GM12878 (cell line): Measurements from ENCODE around the gene SYK. TPM values are rescaled to one million over a fixed set of nuclear protein-coding genes. Genes with fewer than 3 reads are reported as not detected.
A peak's percentile ranks its signal among the peaks of the same experiment; 100 is the strongest.

Experiments
- ATAC-seq: fragments of 200-7000 bp; cut with Tn5 transposase; 3 replicates; pipeline ENCODE4 v1.9.1; 2020; ENCODE audit warnings: mild to moderate bottlenecking, moderate library complexity
- BruUV-seq: library from RNA; stranded (reverse); fragments of 400-500 nt; replicated peaks from 2 replicates; lab custom pipeline; 2021; lab: Mats Ljungman, UMichigan
- CTCF ChIA-PET: fragments of 300-600 bp; sonication (Branson Sonifier 250); formaldehyde crosslinking; extraction: SDS; loops from one replicate; lab custom pipeline; 2021; ENCODE audit warnings: inconsistent platforms; lab: Yijun Ruan, JAX
- POLR2A ChIA-PET: fragments of 350-600 bp; formaldehyde crosslinking; extraction: SDS; loops from one replicate; lab custom pipeline; 2021; ENCODE audit warnings: inconsistent platforms; lab: Charles Lee
- RAD21 ChIA-PET: fragments of 300-600 bp; sonication (Branson Sonifier 250); formaldehyde crosslinking; loops from one replicate; lab custom pipeline; 2023; ENCODE audit warnings: antibody characterized with exemption; ENCODE audit not compliant: unreplicated experiment; lab: Charles Lee
- SMC1A ChIA-PET: fragments of 300-600 bp; sonication (Branson Sonifier 250); formaldehyde crosslinking; loops from one replicate; lab custom pipeline; 2023; ENCODE audit not compliant: unreplicated experiment, uncharacterized antibody; lab: Charles Lee
- DNase-seq: peaks from one replicate; pipeline ENCODE4 v3.0.0-alpha.2; 2011; ENCODE audit warnings: low read depth, low spot score
- FAIRE-seq: peaks from 3 replicates; lab custom pipeline; 2011; peaks lifted over from hg19 to GRCh38; lab: Jason Lieb, UNC
- H2AFZ ChIP-seq: 2 replicates; pipeline ENCODE4 v1.6.0; 2011; ENCODE audit warnings: low read depth, low read length, control low read depth; ENCODE audit not compliant: control insufficient read depth
- H3K27ac ChIP-seq: 2 replicates; pipeline ENCODE4 v1.5.1; 2011; ENCODE audit warnings: control low read depth; ENCODE audit not compliant: control insufficient read depth, insufficient read depth
- H3K27me3 ChIP-seq, 2 experiments: replicated peaks in 1 of 2; 2 replicates each; pipeline versions ENCODE4 v1.6.0 to v1.6.1; 2011; ENCODE audit warnings: low read length in 1 of 2; ENCODE audit not compliant: control insufficient read depth in 2 of 2, insufficient read depth in 2 of 2
- H3K36me3 ChIP-seq, 2 experiments: 2 replicates each; pipeline ENCODE4 v1.5.1; 2011; ENCODE audit warnings: low read length in 1 of 2; ENCODE audit not compliant: control insufficient read depth in 2 of 2, insufficient read depth in 2 of 2
- H3K4me1 ChIP-seq: 2 replicates; pipeline ENCODE4 v1.6.1; 2011; ENCODE audit warnings: mild to moderate bottlenecking, low read length, moderate library complexity, mixed read lengths; ENCODE audit not compliant: control insufficient read depth, insufficient read depth
- H3K4me2 ChIP-seq: 2 replicates; pipeline ENCODE4 v1.6.0; 2011; ENCODE audit warnings: control low read depth; ENCODE audit not compliant: control insufficient read depth, insufficient read depth
- H3K4me3 ChIP-seq: fragments of 200-600 bp; sonication (generic); 2 replicates; pipeline ENCODE4 v1.5.1; 2016
- H3K79me2 ChIP-seq: 2 replicates; pipeline ENCODE4 v1.6.0; 2011; ENCODE audit warnings: low read length; ENCODE audit not compliant: control insufficient read depth, insufficient read depth
- H3K9ac ChIP-seq: 2 replicates; pipeline ENCODE4 v1.8.0; 2011; ENCODE audit warnings: low read length, control low read depth, mixed read lengths; ENCODE audit not compliant: control insufficient read depth, insufficient read depth
- H3K9me3 ChIP-seq: replicated peaks from 3 replicates; pipeline ENCODE4 v1.5.1; 2011; ENCODE audit warnings: mild to moderate bottlenecking, low read length; ENCODE audit not compliant: control insufficient read depth, insufficient read depth
- H4K20me1 ChIP-seq: 2 replicates; pipeline ENCODE4 v1.6.0; 2011; ENCODE audit not compliant: control insufficient read depth, insufficient read depth
- BCL3 ChIP-seq: IDR thresholded peaks from 2 replicates; pipeline ENCODE4 v1.6.1; 2011; ENCODE audit warnings: borderline replicate concordance, low read depth, mild to moderate bottlenecking, moderate library complexity, low read length; ENCODE audit not compliant: insufficient read depth, poor library complexity, severe bottlenecking
- CBX5 ChIP-seq: sonication (generic); IDR thresholded peaks from 2 replicates; pipeline ENCODE4 v1.6.1; 2016; ENCODE audit warnings: low read depth, moderate library complexity, mild to moderate bottlenecking, inconsistent platforms
- CREM ChIP-seq: IDR thresholded peaks from 2 replicates; pipeline ENCODE4 v1.6.1; 2014; ENCODE audit warnings: antibody characterized with exemption, low read depth
- FOS ChIP-seq: IDR thresholded peaks from 3 replicates; pipeline ENCODE4 v1.6.1; 2011; ENCODE audit warnings: borderline replicate concordance; ENCODE audit not compliant: insufficient read length; ENCODE audit errors: extremely low read depth
- GABPA ChIP-seq: IDR thresholded peaks from 2 replicates; pipeline ENCODE4 v1.6.1; 2014; ENCODE audit warnings: antibody characterized with exemption, low read depth, mild to moderate bottlenecking, inconsistent platforms
- GATAD2B ChIP-seq: fragments of 450-650 bp; conservative IDR thresholded peaks from 2 replicates; pipeline ENCODE4 v1.6.1; 2017; ENCODE audit warnings: low read depth, mild to moderate bottlenecking, moderate library complexity
- IKZF2 ChIP-seq, 2 experiments: fragments of 450-650 bp; IDR thresholded peaks; 2 replicates each; pipeline ENCODE4 v1.6.1; 2017; ENCODE audit warnings: mild to moderate bottlenecking in 2 of 2, moderate library complexity in 2 of 2
- MLLT1 ChIP-seq: fragments of 450-650 bp; IDR thresholded peaks from 2 replicates; pipeline ENCODE4 v1.6.1; 2016; ENCODE audit warnings: mild to moderate bottlenecking
- MYC ChIP-seq: IDR thresholded peaks from 2 replicates; pipeline ENCODE4 v1.6.1; 2011; ENCODE audit warnings: mild to moderate bottlenecking, low read length, moderate library complexity, inconsistent platforms; ENCODE audit not compliant: insufficient read depth, insufficient replicate concordance, insufficient read length, severe bottlenecking
- NFYB ChIP-seq: IDR thresholded peaks from 2 replicates; pipeline ENCODE4 v1.6.1; 2011; ENCODE audit warnings: low read depth, mild to moderate bottlenecking, low read length, improper control_type of control experiment, moderate library complexity; ENCODE audit not compliant: insufficient read depth
- NR2C1 ChIP-seq: fragments of 450-650 bp; IDR thresholded peaks from 2 replicates; pipeline ENCODE4 v1.6.1; 2017; ENCODE audit warnings: antibody characterized with exemption, mild to moderate bottlenecking, moderate library complexity
- PAX8 ChIP-seq: fragments of 450-650 bp; IDR thresholded peaks from 2 replicates; pipeline ENCODE4 v1.6.1; 2017; ENCODE audit warnings: mild to moderate bottlenecking, moderate library complexity
- POLR2A ChIP-seq: IDR thresholded peaks from 2 replicates; pipeline ENCODE4 v1.6.1; 2011; ENCODE audit warnings: low read depth, mild to moderate bottlenecking, low read length
- SP1 ChIP-seq: IDR thresholded peaks from one replicate; pipeline ENCODE4 v1.6.1; 2011; ENCODE audit warnings: low read depth, low read length
- SRF ChIP-seq, 2 experiments: IDR thresholded peaks; 2 replicates each; pipeline ENCODE4 v1.6.1; 2011; ENCODE audit warnings: low read depth in 2 of 2, low read length in 2 of 2, mild to moderate bottlenecking in 1 of 2, moderate library complexity in 1 of 2
- ZNF217 ChIP-seq: fragments of 450-650 bp; IDR thresholded peaks from 2 replicates; pipeline ENCODE4 v1.6.1; 2017; ENCODE audit warnings: antibody characterized with exemption, mild to moderate bottlenecking
- ZSCAN29 ChIP-seq: fragments of 450-650 bp; IDR thresholded peaks from 2 replicates; pipeline ENCODE4 v1.6.1; 2017; ENCODE audit warnings: mild to moderate bottlenecking, moderate library complexity
- WGBS: methylation state at CpG from one replicate; pipeline ENCODE4 v1.1.6; 2016; ENCODE audit warnings: low lambda C conversion rate; ENCODE audit not compliant: insufficient replicate concordance, insufficient coverage; ENCODE audit errors: missing lambda C conversion rate; 5-methylcytosine and 5-hydroxymethylcytosine counted together
- in situ Hi-C: fragments of 300-500 bp; cut with MboI; formaldehyde crosslinking; loops from 9 replicates; pipeline ENCODE4 v1.14.3; 2018; ENCODE audit warnings: mixed read lengths
- intact Hi-C: fragments of 100-400 bp; cut with micrococcal nuclease; formaldehyde crosslinking; loops from one replicate; pipeline ENCODE4 v1.14.2; 2022; ENCODE audit not compliant: unreplicated experiment
- polyA plus RNA-seq, 11 experiments: library from polyadenylated mRNA; depleted of rRNA in 4 of 11; unstranded in 6 of 11; stranded (reverse) in 5 of 11; fragments of >200 nt; fragmentation: Nextera tagmentation in 4 of 11; fragmentation: Illumina TruSeq in 1 of 11; extraction: Ambion mirVana in 4 of 11; extraction: Trizol in 1 of 11; gene quantifications; 1 replicate in 1 of 11; 2 replicates in 10 of 11; pipeline versions ENCODE4 v1.2.1 to v1.2.3, GENCODE V29; 2011 to 2016; ENCODE audit warnings: inconsistent platforms in 2 of 11, missing spikeins in 2 of 11, low read depth in 1 of 11
- total RNA-seq, 4 experiments: library from RNA; depleted of rRNA in 3 of 4; stranded (reverse); fragments of >200 nt in 3 of 4; fragmentation: Illumina TruSeq in 1 of 4; extraction: Trizol in 1 of 4; gene quantifications; 2 replicates each; pipeline versions ENCODE4 v1.2.1 to v1.2.3, GENCODE V29; 2013 to 2021
- TF ChIP-seq, protein P1 (sequence below): fragments of 450-650 bp; IDR thresholded peaks from 2 replicates; pipeline ENCODE4 v1.6.1; 2017; ENCODE audit warnings: mild to moderate bottlenecking, moderate library complexity

The SYK gene
- total and polyA plus RNA-seq, 10 of the 15 experiments (the other 5 are each of a cell fraction or from before 2014, with no cell fraction given), result 6.5 to 135 (median 68.8) TPM

- H3K4me1 ChIP-seq, result peaks cover 8% of the 10 kb centered on the region
- no peaks in the 10 kb centered on the region for H3K9me3 ChIP-seq
- DNase-seq (no peak), FAIRE-seq (peak; percentile 52), ATAC-seq (no peak)
- peak overlapping the region; percentile 36; the same call in 1 of the 2 replicates for H3K4me3 ChIP-seq
- no peak overlapping the region for H3K9ac ChIP-seq
- peak overlapping the region; percentile 67 for H3K4me2 ChIP-seq
- no peaks in the 10 kb centered on the region for H3K36me3 ChIP-seq
- in situ Hi-C loops, result loop anchor here (5.0 kb wide), 1 partner anchor 822 kb away; no protein-coding TSS in a partner anchor
- POLR2A ChIA-PET, result no interaction called here
- no peaks in the 10 kb centered on the region for H4K20me1 ChIP-seq
- no peak overlapping the region for H2AFZ ChIP-seq
- BruUV-seq, result no TSS peak
- SMC1A ChIA-PET, result interaction anchor here (1.0 kb wide), 1 partner anchor 1312 kb away, joined by 3 read pairs; no protein-coding TSS in a partner anchor
- WGBS, result 84% methylated on average over 3 of the region's 3 CpGs
- CTCF ChIA-PET, result interaction anchor here (0.6 kb wide), 1 partner anchor 817 kb away, joined by 3 read pairs; no protein-coding TSS in a partner anchor
- H3K79me2 ChIP-seq, result no peaks in the 10 kb centered on the region
- TF ChIP-seq FOS (no peak), SP1 (no peak), CREM (no peak), POLR2A (no peak), NR2C1 (no peak), NFYB (no peak), IKZF2 (IDR thresholded peaks at IDR 0.05) (no peak), CBX5 (no peak), GABPA (no peak), MLLT1 (no peak), ZNF217 (no peak), BCL3 (no peak), GATAD2B (no peak), SRF (IDR thresholded peaks at IDR 0.05; ENCODE audit: low read depth in 2 of 2, low read length in 2 of 2) (no peak), MYC (no peak), PAX8 (no peak), ZSCAN29 (no peak)
- TF ChIP-seq, protein P1, sequence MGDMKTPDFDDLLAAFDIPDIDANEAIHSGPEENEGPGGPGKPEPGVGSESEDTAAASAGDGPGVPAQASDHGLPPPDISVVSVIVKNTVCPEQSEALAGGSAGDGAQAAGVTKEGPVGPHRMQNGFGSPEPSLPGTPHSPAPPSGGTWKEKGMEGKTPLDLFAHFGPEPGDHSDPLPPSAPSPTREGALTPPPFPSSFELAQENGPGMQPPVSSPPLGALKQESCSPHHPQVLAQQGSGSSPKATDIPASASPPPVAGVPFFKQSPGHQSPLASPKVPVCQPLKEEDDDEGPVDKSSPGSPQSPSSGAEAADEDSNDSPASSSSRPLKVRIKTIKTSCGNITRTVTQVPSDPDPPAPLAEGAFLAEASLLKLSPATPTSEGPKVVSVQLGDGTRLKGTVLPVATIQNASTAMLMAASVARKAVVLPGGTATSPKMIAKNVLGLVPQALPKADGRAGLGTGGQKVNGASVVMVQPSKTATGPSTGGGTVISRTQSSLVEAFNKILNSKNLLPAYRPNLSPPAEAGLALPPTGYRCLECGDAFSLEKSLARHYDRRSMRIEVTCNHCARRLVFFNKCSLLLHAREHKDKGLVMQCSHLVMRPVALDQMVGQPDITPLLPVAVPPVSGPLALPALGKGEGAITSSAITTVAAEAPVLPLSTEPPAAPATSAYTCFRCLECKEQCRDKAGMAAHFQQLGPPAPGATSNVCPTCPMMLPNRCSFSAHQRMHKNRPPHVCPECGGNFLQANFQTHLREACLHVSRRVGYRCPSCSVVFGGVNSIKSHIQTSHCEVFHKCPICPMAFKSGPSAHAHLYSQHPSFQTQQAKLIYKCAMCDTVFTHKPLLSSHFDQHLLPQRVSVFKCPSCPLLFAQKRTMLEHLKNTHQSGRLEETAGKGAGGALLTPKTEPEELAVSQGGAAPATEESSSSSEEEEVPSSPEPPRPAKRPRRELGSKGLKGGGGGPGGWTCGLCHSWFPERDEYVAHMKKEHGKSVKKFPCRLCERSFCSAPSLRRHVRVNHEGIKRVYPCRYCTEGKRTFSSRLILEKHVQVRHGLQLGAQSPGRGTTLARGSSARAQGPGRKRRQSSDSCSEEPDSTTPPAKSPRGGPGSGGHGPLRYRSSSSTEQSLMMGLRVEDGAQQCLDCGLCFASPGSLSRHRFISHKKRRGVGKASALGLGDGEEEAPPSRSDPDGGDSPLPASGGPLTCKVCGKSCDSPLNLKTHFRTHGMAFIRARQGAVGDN, result no peak
- RAD21 ChIA-PET, result no interaction called here
- intact Hi-C loops, result loop anchor here (10.0 kb wide), 1 partner anchor 175 kb away; no protein-coding TSS in a partner anchor
- H3K27ac ChIP-seq, result no peak overlapping the region
- H3K27me3 ChIP-seq, result no peaks in the 10 kb centered on the region; a peak in 1 of 4 replicates
Measured at GRCh38 chr9:90909747-90910283, 108.2 kb downstream of the SYK start.
